PC-9 (cell line): ENCODE measurements around the gene ATP10A.

ENCODE experiments used
- CTCF ChIP-seq: fragments of 200-600 bp; sonication (generic); conservative IDR thresholded peaks from 2 replicates; pipeline ENCODE4 v1.6.1; 2017; ENCODE audit warnings: mixed run types, antibody characterized with exemption, mild to moderate bottlenecking, moderate library complexity
- EZH2 ChIP-seq: fragments of 200-600 bp; sonication (generic); IDR thresholded peaks from 2 replicates; pipeline ENCODE4 v1.8.0; 2017; ENCODE audit warnings: antibody characterized with exemption, low read depth

- TF ChIP-seq CTCF (no peak), EZH2 (no peak)
Measured at GRCh38 chr15:25676070-25676469, 187.1 kb downstream of the ATP10A start.
